ENCODE data around the gene SOWAHC. TPM values are rescaled to one million over a fixed set of nuclear protein-coding genes. Genes with fewer than 3 reads are reported as not detected.

The SOWAHC gene
- total and polyA plus RNA-seq, 3 experiments from 2014 or later, result 0.11 to 0.40 (median 0.15) TPM

DNA sequence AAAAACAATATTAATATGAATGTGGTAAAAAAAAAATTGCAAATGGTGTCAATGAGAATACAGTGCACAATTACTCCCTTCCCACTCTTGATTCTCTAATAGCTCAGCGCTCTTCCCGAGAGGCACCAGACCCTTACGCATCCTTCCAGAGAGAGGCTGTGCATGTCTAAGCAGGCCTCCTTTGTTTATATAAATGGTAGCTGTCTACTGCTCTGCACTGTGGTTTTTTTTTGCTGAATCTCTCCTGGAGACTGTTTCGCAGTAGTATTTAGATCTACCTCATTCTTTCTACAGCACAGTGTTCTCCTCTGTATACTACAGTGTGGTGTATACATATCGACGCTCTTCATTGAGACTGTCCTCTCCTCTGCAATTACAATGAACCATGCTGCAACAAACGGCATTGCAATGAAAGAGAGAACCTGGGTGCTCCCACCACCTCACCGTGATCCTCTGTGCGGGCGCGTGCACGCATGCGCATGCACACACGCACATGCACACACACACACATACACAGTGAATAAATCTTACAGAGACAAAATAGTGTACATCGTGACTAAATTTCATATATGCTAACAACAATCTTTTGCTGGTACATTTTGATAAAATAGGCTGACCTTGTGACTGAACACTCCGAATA lies 19.8 kb upstream of the SOWAHC start:
- CTCF ChIA-PET, result no interaction called here
- POLR2A ChIA-PET, result no interaction called here
- H3K36me3 Mint-ChIP-seq, result no peaks in the 10 kb centered on the region
- H3K27me3 Mint-ChIP-seq, result peaks cover 6 to 8% of the 10 kb centered on the region in 2 donors
- Histone ChIP-seq H3K36me3 (ENCODE audit: insufficient read depth, low read length) (no peaks in the 10 kb centered on the region), H3K4me1 (ENCODE audit: insufficient read depth, low read length) (no peaks in the 10 kb centered on the region), H3K4me3 (ENCODE audit: low read length) (no peak overlapping the region), H3K27me3 (ENCODE audit: insufficient read depth, low read length, poor library complexity, severe bottlenecking) (no peaks in the 10 kb centered on the region), H3K9me3 (ENCODE audit: low read length) (no peaks in the 10 kb centered on the region), H3K27ac (ENCODE audit: low read depth, low read length) (no peak overlapping the region)
- DNase-seq, result no peak
- no peak overlapping the region for H3K27ac Mint-ChIP-seq
- no peaks in the 10 kb centered on the region for H3K4me1 Mint-ChIP-seq
- no peaks in the 10 kb centered on the region for H3K9me3 Mint-ChIP-seq
- H3K4me3 Mint-ChIP-seq, result no peak overlapping the region

DNA sequence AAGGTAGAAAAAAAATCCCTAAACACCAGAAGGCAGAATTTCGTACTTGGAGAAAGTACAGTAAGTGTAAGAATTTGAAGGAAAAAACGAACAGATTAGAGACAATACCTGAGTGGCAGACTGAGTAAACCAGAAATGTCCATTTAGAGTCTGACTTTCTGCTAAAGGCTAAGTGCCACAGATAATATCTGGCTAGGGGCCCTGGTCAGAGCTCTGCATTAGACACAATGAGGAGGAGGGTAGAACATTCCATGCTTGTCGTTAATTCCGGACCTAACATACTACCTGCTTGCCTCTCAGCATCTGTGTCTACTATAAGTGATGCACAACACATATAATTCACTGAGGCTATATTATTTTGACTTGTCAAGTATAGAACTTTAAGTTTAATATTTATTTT lies 18.5 kb upstream of the SOWAHC start:
- H3K36me3 ChIP-seq (ENCODE audit: insufficient read depth, low read length), result no peaks in the 10 kb centered on the region
- Mint-ChIP-seq H3K36me3 (no peaks in the 10 kb centered on the region), H3K4me3 (no peak overlapping the region), H3K9me3 (no peaks in the 10 kb centered on the region), H3K27ac (no peak overlapping the region), H3K27me3 (peaks cover 1 to 18% of the 10 kb centered on the region in 2 donors), H3K4me1 (no peaks in the 10 kb centered on the region)
- H3K27ac ChIP-seq (ENCODE audit: low read depth, low read length), result no peak overlapping the region
- H3K4me1 ChIP-seq (ENCODE audit: insufficient read depth, low read length), result no peaks in the 10 kb centered on the region
- H3K27me3 ChIP-seq (ENCODE audit: insufficient read depth, low read length, poor library complexity, severe bottlenecking), result no peaks in the 10 kb centered on the region
- ChIA-PET POLR2A (no interaction called here), CTCF (no interaction called here)
- no peaks in the 10 kb centered on the region for H3K9me3 ChIP-seq (ENCODE audit: low read length)
- DNase-seq, result no peak
- no peak overlapping the region for H3K4me3 ChIP-seq (ENCODE audit: low read length)

DNA sequence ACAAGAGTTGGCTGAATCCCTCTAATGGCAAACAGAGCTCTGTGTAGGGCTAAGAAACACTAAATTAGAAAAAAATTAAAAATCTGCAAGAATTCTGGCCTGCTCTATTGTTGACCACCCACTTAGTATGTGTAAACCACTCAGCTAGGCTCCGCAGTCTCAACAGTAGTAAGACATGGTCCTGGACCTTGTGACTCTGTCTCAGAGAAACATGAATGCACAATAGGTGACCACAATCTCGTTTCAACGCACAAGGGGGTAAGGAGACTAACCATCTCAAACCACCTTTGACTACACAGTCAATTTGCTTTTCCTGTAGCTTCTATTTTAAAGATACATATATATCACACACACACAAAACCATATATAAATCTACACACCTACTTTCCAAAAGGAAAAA lies 16.9 kb upstream of the SOWAHC start:
- no peak overlapping the region for H3K4me3 Mint-ChIP-seq
- DNase-seq, result no peak
- H3K27ac Mint-ChIP-seq, result no peak overlapping the region
- ChIA-PET CTCF (no interaction called here), POLR2A (no interaction called here)
- no peaks in the 10 kb centered on the region for H3K36me3 Mint-ChIP-seq
- Histone ChIP-seq H3K36me3 (ENCODE audit: insufficient read depth, low read length) (no peaks in the 10 kb centered on the region), H3K9me3 (ENCODE audit: low read length) (no peaks in the 10 kb centered on the region), H3K4me3 (ENCODE audit: low read length) (no peak overlapping the region), H3K27me3 (ENCODE audit: insufficient read depth, low read length, poor library complexity, severe bottlenecking) (no peaks in the 10 kb centered on the region), H3K27ac (ENCODE audit: low read depth, low read length) (no peak overlapping the region), H3K4me1 (ENCODE audit: insufficient read depth, low read length) (no peaks in the 10 kb centered on the region)
- H3K4me1 Mint-ChIP-seq, result no peaks in the 10 kb centered on the region
- peaks cover 4 to 26% of the 10 kb centered on the region in 2 donors for H3K27me3 Mint-ChIP-seq
- H3K9me3 Mint-ChIP-seq, result no peaks in the 10 kb centered on the region

DNA sequence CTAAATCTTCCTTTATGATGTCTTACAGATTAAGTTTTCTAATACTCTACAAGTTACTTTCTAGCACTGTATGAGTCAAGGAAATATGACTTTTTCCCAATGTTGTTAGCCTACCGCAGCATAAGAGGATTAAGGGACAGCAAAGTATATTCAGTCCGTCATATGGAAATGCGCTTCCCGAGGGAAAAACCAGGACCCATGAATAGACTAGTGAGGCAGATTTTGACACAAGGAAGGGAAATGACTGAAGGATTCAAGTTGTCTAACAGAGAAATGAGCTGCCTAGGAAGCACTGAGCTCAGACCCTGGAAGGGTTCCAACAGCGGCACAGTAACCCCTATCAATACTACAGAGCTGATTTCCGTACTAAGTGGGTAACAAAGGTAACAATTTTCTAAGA lies 12.4 kb upstream of the SOWAHC start:
- peaks cover 18 to 46% of the 10 kb centered on the region in 2 donors for H3K27me3 Mint-ChIP-seq
- H3K9me3 Mint-ChIP-seq, result peaks cover 0 to 2% (median 0%) of the 10 kb centered on the region in 5 donors
- no peaks in the 10 kb centered on the region for H3K36me3 Mint-ChIP-seq
- Histone ChIP-seq H3K36me3 (ENCODE audit: insufficient read depth, low read length) (no peaks in the 10 kb centered on the region), H3K4me1 (ENCODE audit: insufficient read depth, low read length) (no peaks in the 10 kb centered on the region), H3K27ac (ENCODE audit: low read depth, low read length) (no peak overlapping the region), H3K27me3 (ENCODE audit: insufficient read depth, low read length, poor library complexity, severe bottlenecking) (no peaks in the 10 kb centered on the region), H3K4me3 (ENCODE audit: low read length) (no peak overlapping the region), H3K9me3 (ENCODE audit: low read length) (no peaks in the 10 kb centered on the region)
- no peak for DNase-seq
- ChIA-PET POLR2A (no interaction called here), CTCF (no interaction called here)
- no peak overlapping the region for H3K27ac Mint-ChIP-seq
- no peak overlapping the region for H3K4me3 Mint-ChIP-seq
- no peaks in the 10 kb centered on the region for H3K4me1 Mint-ChIP-seq

DNA sequence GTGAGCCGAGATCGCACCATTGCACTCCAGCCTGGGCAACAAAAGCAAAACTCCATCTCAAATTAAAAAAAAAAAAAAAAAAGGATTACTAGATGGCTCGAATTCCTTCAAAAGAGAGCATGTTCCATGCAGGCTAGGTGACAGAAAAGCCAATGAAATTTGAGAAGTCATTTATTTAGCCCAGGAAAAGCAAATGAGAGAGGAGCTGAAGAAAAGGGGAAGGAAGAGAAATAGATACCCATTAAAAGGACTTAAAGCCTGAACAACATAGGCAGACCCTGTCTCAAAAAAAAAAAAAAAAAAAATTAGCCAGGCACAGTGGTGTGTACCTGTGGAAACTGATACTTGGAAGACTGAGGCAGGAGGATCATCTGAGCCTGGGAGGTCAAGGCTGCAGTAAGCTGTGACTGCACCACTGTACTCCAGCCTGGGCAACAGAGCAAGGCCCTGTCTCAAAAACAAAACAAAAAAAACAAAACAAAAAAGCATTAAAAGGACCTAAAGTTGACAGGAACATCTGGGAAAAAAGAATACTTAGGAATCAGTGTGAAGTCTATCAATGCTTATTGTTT lies 11.5 kb upstream of the SOWAHC start:
- peaks cover 0 to 2% (median 0%) of the 10 kb centered on the region in 5 donors for H3K9me3 Mint-ChIP-seq
- H3K27me3 Mint-ChIP-seq, result peaks cover 18 to 55% of the 10 kb centered on the region in 2 donors
- H3K27ac Mint-ChIP-seq, result no peak overlapping the region
- ChIA-PET CTCF (no interaction called here), POLR2A (no interaction called here)
- no peaks in the 10 kb centered on the region for H3K36me3 Mint-ChIP-seq
- Histone ChIP-seq H3K4me3 (ENCODE audit: low read length) (no peak overlapping the region), H3K36me3 (ENCODE audit: insufficient read depth, low read length) (no peaks in the 10 kb centered on the region), H3K27ac (ENCODE audit: low read depth, low read length) (no peak overlapping the region), H3K27me3 (ENCODE audit: insufficient read depth, low read length, poor library complexity, severe bottlenecking) (no peaks in the 10 kb centered on the region), H3K4me1 (ENCODE audit: insufficient read depth, low read length) (no peaks in the 10 kb centered on the region), H3K9me3 (ENCODE audit: low read length) (no peaks in the 10 kb centered on the region)
- H3K4me3 Mint-ChIP-seq, result no peak overlapping the region
- DNase-seq, result no peak
- no peaks in the 10 kb centered on the region for H3K4me1 Mint-ChIP-seq

DNA sequence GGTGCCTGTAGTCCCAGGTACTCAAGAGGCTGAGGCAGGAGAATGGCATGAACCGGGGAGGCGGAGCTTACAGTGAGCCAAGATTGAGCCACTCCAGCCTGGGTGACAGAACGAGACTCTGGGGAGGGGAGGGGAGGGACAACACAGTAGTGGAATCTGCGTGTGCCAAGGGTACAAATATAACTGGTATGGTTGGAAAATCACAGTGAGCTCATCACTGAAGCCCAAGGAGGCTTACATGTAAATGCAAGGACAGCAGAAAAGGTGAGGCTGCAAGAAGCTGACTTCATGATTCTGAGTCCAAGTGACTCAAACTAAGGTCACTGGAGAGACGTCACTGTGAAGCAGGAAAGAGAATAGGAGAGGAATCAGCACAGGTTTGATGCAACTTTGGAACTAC lies 9.6 kb upstream of the SOWAHC start:
- ChIA-PET CTCF (no interaction called here), POLR2A (no interaction called here)
- Mint-ChIP-seq H3K27me3 (peaks cover 25 to 69% of the 10 kb centered on the region in 2 donors), H3K4me1 (no peaks in the 10 kb centered on the region), H3K4me3 (no peak overlapping the region), H3K9me3 (peaks cover 0 to 2% (median 2%) of the 10 kb centered on the region in 5 donors), H3K27ac (no peak overlapping the region), H3K36me3 (no peaks in the 10 kb centered on the region)
- Histone ChIP-seq H3K27ac (ENCODE audit: low read depth, low read length) (no peak overlapping the region), H3K4me1 (ENCODE audit: insufficient read depth, low read length) (no peaks in the 10 kb centered on the region), H3K36me3 (ENCODE audit: insufficient read depth, low read length) (no peaks in the 10 kb centered on the region), H3K9me3 (ENCODE audit: low read length) (no peaks in the 10 kb centered on the region), H3K27me3 (ENCODE audit: insufficient read depth, low read length, poor library complexity, severe bottlenecking) (peaks cover 4% of the 10 kb centered on the region), H3K4me3 (ENCODE audit: low read length) (no peak overlapping the region)
- DNase-seq, result no peak

DNA sequence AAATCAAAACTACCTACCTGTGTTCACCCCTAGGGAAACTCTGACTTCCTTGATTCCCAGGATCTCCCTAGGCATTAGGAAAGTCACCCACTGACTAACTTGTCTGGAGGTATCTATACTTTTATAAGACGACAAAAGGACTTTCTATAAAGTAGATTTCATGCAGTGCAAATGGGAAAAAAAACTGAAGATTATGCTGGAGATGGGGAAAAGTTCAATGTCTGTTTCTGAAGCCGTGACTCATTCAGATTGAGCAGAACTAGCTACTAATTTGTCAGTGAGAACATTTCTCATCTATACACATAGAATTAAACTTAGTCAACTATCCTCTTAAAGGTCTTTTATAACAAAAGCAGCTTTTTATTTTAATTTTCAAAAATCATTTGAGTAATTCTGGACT lies 6.4 kb upstream of the SOWAHC start:
- H3K36me3 ChIP-seq (ENCODE audit: insufficient read depth, low read length), result no peaks in the 10 kb centered on the region
- H3K4me3 Mint-ChIP-seq, result no peak overlapping the region
- H3K4me1 Mint-ChIP-seq, result peaks cover under 1 to 2% (median 1%) of the 10 kb centered on the region in 3 donors
- CTCF ChIA-PET, result no interaction called here
- peaks cover 45 to 69% of the 10 kb centered on the region in 2 donors for H3K27me3 Mint-ChIP-seq
- no peak overlapping the region for H3K27ac Mint-ChIP-seq
- peaks cover under 1 to 14% (median 4%) of the 10 kb centered on the region in 5 donors for H3K9me3 Mint-ChIP-seq
- no peaks in the 10 kb centered on the region for H3K36me3 Mint-ChIP-seq
- POLR2A ChIA-PET, result no interaction called here
- DNase-seq, result no peak
- no peak overlapping the region for H3K4me3 ChIP-seq (ENCODE audit: low read length)
- no peaks in the 10 kb centered on the region for H3K4me1 ChIP-seq (ENCODE audit: insufficient read depth, low read length)
- H3K27ac ChIP-seq (ENCODE audit: low read depth, low read length), result no peak overlapping the region
- peaks cover 7% of the 10 kb centered on the region for H3K27me3 ChIP-seq (ENCODE audit: insufficient read depth, low read length, poor library complexity, severe bottlenecking)
- H3K9me3 ChIP-seq (ENCODE audit: low read length), result no peaks in the 10 kb centered on the region

DNA sequence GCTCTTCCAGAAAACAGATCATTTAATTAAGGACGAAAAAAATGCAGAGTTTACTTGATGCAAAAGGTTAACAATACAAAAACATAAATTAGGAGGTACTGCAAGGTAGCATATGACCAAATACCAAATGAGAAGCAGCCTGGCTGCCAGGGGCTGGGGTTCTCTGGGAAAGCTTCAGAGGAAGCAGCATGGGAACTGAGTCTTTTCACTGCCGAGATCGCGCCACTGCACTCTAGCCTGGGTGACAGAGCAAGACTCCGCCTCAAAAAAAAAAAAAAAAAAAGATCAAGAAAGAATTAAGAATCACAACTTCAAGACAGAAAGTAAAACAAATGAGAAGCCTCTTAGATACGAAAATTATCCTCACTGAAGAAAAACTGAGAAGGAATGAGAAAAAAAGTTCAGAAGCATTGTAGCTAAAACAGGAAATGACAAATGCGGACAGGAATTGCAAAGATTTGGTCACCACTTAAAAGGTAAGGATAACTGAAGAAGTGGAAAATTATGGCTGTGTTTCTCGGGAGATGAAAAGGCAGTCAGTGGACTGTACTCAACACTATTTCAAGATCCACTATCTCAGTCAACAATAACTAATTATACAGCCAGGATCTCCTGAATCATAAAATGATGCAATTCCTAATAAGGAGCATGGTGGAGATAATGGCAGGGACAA lies 4.7 kb upstream of the SOWAHC start:
- peaks cover 4 to 18% (median 6%) of the 10 kb centered on the region in 5 donors for H3K9me3 Mint-ChIP-seq
- H3K4me3 Mint-ChIP-seq, result no peak overlapping the region
- ChIA-PET POLR2A (no interaction called here), CTCF (no interaction called here)
- no peaks in the 10 kb centered on the region for H3K36me3 Mint-ChIP-seq
- no peak overlapping the region for H3K4me3 ChIP-seq (ENCODE audit: low read length)
- no peaks in the 10 kb centered on the region for H3K4me1 ChIP-seq (ENCODE audit: insufficient read depth, low read length)
- no peaks in the 10 kb centered on the region for H3K36me3 ChIP-seq (ENCODE audit: insufficient read depth, low read length)
- peaks cover 8 to 12% (median 8%) of the 10 kb centered on the region in 3 donors for H3K4me1 Mint-ChIP-seq
- no peak overlapping the region for H3K27ac Mint-ChIP-seq
- H3K27me3 ChIP-seq (ENCODE audit: insufficient read depth, low read length, poor library complexity, severe bottlenecking), result peaks cover 12% of the 10 kb centered on the region
- no peaks in the 10 kb centered on the region for H3K9me3 ChIP-seq (ENCODE audit: low read length)
- no peak for DNase-seq
- peaks cover 49 to 74% of the 10 kb centered on the region in 2 donors for H3K27me3 Mint-ChIP-seq
- no peak overlapping the region for H3K27ac ChIP-seq (ENCODE audit: low read depth, low read length)
